ENCODE data around the gene DNAJB7.

GRCh38 chr22:40853333-40853732 is 8.6 kb downstream of the DNAJB7 start:
- TF ChIP-seq CTCF (conservative IDR thresholded peaks at IDR 0.05) (no peak), ZFX (IDR thresholded peaks at IDR 0.05) (no peak)
